A549 (cell line): ENCODE measurements around the gene SRSF7.

ENCODE experiments used
- CEBPB ChIP-seq, 2 experiments: fragments of >200 bp in 1 of 2; sonication (Bioruptor Twin) in 1 of 2; formaldehyde crosslinking in 1 of 2; IDR thresholded peaks; 2 replicates each; pipeline ENCODE4 v1.6.1; 2012 to 2016
- CTCF ChIP-seq: fragments of >200 bp; sonication (Bioruptor Twin); formaldehyde crosslinking; IDR thresholded peaks from 3 replicates; pipeline ENCODE4 v1.5.1; 2016
- ELK1 ChIP-seq: fragments of 150-350 bp; IDR thresholded peaks from 2 replicates; pipeline ENCODE4 v1.6.1; 2014; ENCODE audit warnings: low read depth, mild to moderate bottlenecking, low read length
- EP300 ChIP-seq, 2 experiments: fragments of >200 bp; sonication (Bioruptor Twin); formaldehyde crosslinking; IDR thresholded peaks; 2 replicates in 1 of 2; 3 replicates in 1 of 2; pipeline ENCODE4 v1.6.1; 2016 to 2017
- JUN ChIP-seq, 2 experiments: fragments of >200 bp; sonication (Bioruptor Twin); formaldehyde crosslinking; IDR thresholded peaks; 2 replicates in 1 of 2; 3 replicates in 1 of 2; pipeline ENCODE4 v1.6.1; 2016 to 2017
- JUNB ChIP-seq: fragments of >200 bp; sonication (Bioruptor Twin); formaldehyde crosslinking; IDR thresholded peaks from 2 replicates; pipeline ENCODE4 v1.6.1; 2016
- MAX ChIP-seq: IDR thresholded peaks from 2 replicates; pipeline ENCODE4 v1.6.1; 2012
- NR3C1 ChIP-seq: fragments of >200 bp; sonication (Bioruptor Twin); formaldehyde crosslinking; IDR thresholded peaks from 3 replicates; pipeline ENCODE4 v1.6.1; 2017
- PBX3 ChIP-seq: IDR thresholded peaks from 2 replicates; pipeline ENCODE4 v1.6.1; 2012
- POLR2A ChIP-seq: IDR thresholded peaks from 2 replicates; pipeline ENCODE4 v1.6.1; 2012; ENCODE audit warnings: mild to moderate bottlenecking, low read length
- RAD21 ChIP-seq, 2 experiments: fragments of >200 bp in 1 of 2; sonication (Bioruptor Twin) in 1 of 2; formaldehyde crosslinking in 1 of 2; IDR thresholded peaks in 1 of 2; conservative IDR thresholded peaks in 1 of 2; 2 replicates in 1 of 2; 3 replicates in 1 of 2; pipeline ENCODE4 v1.6.1; 2012 to 2018; ENCODE audit warnings: inconsistent platforms in 1 of 2
- RFX5 ChIP-seq: fragments of 450-650 bp; IDR thresholded peaks from 2 replicates; pipeline ENCODE4 v1.7.1; 2014; ENCODE audit warnings: antibody characterized with exemption, mild to moderate bottlenecking, moderate library complexity
- ZSCAN20 ChIP-seq: fragments of 250-450 bp; sonication (Bioruptor Pico); IDR thresholded peaks from 2 replicates; pipeline ENCODE4 v1.8.0; 2022; ENCODE audit warnings: mild to moderate bottlenecking, moderate library complexity
- TF ChIP-seq, protein P1 (sequence below): fragments of 450-650 bp; IDR thresholded peaks from 2 replicates; pipeline ENCODE4 v1.6.1; 2014; ENCODE audit warnings: antibody characterized with exemption

- TF ChIP-seq RFX5 (no peak), ELK1 (no peak), CTCF (no peak), EP300 (IDR thresholded peaks at IDR 0.05) (no peak), NR3C1 (no peak), POLR2A (no peak), RAD21 (conservative IDR thresholded peaks at IDR 0.05 in 1 of 2, IDR thresholded peaks at IDR 0.05 in 1 of 2) (no peak), JUN (IDR thresholded peaks at IDR 0.05) (no peak), PBX3 (no peak), ZSCAN20 (no peak), CEBPB (IDR thresholded peaks at IDR 0.05) (no peak), JUNB (no peak), MAX (no peak)
- TF ChIP-seq, protein P1, sequence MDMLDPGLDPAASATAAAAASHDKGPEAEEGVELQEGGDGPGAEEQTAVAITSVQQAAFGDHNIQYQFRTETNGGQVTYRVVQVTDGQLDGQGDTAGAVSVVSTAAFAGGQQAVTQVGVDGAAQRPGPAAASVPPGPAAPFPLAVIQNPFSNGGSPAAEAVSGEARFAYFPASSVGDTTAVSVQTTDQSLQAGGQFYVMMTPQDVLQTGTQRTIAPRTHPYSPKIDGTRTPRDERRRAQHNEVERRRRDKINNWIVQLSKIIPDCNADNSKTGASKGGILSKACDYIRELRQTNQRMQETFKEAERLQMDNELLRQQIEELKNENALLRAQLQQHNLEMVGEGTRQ, result no peak
Measured at GRCh38 chr2:38783586-38783985, 32.4 kb upstream of the SRSF7 start.
